GM18870 (cell line): ENCODE data around the gene CELF2.
A peak's percentile ranks its signal among the peaks of the same experiment; 100 is the strongest.
"Not testable (repeated sequence)": the region's sequence is repeated elsewhere in the genome, so short reads cannot be mapped to it uniquely, and the experiment has no call there.

ENCODE experiments used
- ATAC-seq: cut with Tn5 transposase; IDR thresholded peaks from one replicate; pipeline ENCODE4 v1.9.1; 2021; ENCODE audit warnings: moderate library complexity; ENCODE audit not compliant: unreplicated experiment

Gene CELF2

DNA sequence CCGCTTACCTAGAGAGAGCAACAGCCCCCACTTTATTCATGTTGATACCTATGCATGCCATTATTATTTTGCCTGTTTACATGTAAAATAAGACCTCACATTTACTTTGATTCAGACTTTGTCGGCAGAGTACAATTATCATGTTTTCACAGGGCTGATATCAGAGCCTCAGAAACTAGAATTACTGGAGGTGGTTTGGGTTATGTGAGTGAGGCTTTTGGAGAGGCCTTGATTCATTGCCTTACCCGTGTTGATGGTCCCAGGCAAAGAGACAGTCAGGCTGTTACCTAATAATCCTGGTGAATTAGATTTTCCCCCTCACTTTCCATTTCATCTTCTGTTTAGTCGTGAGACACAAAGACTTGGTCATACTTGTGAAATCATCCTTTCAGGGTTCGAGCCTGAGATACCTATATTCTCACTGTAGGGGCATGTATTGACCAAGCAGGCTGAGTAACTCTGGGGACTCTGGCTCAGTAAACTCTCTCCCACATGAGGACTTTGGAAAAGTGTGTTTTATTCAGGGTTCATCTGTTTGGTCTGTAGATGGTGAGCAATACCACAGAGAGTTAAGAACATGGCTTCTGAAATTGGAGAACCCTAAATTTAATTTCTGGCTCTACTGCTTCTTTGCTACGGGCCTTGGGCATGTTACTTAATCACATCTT is 150.9 kb downstream of the CELF2 start:
- no peak for ATAC-seq

DNA sequence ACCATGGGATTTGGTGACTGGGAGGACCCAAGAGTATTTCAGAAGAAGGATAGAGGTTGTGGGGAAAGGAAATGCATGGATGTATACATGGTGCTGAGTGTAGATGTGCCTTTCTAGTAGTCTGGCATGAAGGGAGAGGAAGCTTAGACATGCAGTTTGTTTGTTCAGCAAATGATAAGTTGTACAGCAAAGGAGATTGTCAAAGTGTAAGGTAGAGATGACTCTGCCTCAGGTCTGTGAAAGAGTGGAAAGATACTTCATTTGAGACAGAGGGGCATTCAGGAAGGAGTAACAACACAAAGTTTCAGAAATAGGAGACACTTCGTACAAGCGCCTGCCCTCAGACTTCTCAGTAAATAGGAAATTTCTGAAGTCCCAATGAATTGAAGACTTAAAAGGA is 152.3 kb downstream of the CELF2 start:
- ATAC-seq = no peak

DNA sequence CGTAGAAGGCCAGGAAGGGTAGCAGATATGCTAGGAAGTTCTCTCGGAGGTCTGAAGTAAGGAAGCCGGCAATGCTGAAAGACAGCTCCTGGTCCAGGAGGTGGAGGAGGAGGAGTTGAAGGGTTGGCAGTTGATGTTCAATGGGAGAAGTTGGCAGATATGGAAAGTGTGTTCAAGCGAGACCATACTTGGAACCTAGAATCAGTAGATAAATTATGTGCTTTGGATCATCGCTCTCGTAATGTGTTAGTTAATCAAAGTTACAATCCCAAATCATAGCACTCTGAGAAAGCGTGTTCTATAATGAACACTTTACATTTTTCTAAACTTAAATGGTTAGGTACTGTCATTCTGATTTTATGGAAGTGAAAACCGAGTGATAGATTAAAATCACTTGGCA is 152.9 kb downstream of the CELF2 start:
- no peak for ATAC-seq

DNA sequence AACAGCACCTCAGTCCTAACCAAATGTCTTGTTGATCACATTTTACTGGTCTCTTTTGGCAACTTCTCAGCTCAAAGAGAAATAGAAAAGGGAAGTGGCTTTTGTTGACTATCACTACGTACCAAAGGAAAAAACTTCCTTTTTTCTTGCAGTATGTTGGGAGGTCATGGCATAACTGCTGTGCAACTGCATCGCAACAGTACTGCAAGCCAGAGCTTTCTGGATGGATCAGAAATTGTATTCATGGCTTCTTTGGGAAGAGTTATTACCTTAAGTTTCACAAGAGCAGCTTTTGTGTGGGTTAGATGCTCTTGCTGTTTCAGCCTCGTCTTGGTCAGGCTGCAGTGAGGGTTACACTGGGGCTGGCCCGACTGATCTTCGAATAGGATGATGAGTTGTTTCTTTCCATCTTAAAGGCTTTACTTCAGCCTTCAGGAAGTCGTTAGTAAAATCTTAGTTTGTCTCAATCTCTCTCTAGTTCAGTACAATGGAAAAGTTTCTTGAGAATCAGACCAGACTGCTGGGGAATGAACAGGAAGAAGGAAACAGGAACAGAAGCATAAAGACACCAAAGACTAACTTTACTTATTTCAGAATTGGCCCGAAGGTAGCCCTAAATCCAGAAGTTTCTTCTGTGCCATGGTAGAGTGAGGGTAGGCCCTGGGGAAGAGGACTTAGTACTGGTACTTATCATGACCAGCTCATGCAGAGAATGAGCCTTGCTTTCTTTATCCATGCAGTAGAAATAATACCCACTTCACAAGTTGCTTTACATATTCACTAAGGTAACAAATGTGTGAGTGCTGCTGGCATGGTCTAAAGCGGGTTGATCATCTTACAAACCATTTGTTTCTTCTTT is 153.6 kb downstream of the CELF2 start:
- ATAC-seq = peak; percentile 40

DNA sequence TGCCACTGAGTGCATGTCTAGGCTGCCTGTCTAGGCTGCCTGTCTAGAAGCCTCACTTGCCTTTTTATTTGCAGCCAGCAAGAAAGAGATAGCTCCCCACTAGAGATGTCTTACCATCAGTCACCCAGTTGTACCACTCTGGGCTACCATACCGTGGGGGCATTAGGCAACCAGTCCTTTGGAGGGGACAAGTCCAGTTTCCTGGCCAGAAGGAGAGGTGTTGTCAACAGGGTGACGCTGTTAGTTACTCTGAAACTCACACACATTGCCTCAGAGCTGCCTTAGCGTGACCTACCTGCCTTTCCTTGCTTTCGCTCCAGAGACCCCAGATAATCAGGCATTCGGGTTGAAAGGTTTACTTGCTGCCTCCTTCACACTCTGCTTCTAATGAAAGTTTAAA is 155.4 kb downstream of the CELF2 start:
- no peak for ATAC-seq

DNA sequence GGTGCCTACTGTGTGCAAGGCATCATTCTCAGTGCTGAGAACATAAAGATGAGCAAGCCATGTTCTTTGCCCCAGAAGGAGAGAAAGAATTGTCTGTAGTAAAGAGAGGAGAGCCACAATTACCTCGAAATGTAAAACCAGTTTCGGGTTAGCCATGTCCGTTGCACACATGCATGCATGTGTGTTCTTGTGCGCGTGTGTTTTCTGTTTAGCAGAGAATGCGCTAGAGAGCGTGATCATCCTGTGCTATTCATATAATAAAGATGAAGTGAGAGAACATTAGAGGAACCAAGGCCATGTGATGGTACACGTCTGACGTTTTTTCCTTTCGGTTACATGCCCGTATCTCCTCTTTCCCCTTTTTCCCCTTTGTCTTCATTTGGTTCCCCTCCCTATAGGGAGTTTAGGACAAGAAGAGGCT is 158.2 kb downstream of the CELF2 start:
- ATAC-seq = peak; percentile 35

DNA sequence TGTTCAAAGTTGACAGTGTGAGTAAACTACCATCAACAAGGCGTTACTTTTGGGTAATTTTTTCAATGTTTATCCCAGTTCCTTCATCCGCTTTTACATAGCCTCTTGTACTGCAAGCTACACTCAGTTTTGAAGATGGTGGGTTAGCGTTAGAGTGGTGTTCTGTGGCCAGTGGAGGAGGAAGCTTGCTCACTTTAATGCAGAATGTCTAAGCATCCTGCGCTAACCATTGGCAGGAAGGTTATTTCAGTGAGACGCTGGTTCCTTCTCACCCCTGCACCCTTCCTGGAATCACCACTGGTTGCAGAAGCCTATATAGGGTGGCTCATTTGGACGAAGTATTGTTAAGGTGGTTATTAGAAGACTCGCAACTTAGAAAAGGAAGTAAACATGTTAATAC is 159.1 kb downstream of the CELF2 start:
- no peak for ATAC-seq

DNA sequence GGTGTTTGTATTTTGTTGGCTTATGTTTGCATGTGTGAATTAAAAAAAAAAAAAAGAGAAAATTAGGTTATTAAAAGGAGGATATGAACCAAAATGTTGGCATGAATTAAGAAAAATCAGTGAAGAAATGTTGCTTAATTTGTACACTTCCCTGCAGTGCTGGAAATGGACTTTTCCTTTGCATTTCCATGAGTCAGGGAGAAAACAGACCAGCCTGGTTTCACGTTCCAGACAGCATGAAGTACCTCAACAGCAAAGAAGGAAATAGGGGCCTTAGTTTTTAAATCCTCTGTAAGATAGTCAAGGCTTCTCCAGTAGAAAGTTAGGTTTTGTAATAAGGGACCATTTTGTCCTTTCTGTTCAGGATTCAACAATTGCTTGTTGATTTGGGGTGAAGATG is 159.7 kb downstream of the CELF2 start:
- no peak for ATAC-seq

DNA sequence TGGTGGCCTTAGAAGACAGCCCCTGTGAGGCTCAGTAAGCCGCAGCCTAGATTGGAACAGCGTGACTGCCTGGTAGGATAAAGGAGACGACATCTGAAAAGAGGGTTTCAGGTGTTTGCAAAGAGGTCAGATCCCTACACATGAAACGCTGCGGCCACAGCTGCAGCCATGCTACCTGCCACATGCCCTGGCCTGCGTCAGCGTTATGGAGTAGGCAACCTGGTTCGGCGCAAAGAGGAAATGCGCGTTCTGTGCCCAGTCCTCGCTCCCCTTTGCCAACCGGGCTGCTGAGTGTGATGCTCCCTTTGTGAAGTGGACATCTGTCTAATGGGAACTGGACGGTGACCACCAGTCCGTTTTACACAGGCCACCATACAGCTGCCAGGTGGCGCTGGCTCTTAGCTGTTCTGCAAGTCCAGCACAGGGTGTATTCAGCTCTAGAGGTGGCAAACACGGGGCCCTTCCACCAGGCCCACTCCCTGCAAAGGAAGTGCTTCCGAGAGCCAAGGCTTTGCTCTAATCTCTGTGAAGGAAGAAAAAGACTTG is 160.3 kb downstream of the CELF2 start:
- ATAC-seq = no peak

DNA sequence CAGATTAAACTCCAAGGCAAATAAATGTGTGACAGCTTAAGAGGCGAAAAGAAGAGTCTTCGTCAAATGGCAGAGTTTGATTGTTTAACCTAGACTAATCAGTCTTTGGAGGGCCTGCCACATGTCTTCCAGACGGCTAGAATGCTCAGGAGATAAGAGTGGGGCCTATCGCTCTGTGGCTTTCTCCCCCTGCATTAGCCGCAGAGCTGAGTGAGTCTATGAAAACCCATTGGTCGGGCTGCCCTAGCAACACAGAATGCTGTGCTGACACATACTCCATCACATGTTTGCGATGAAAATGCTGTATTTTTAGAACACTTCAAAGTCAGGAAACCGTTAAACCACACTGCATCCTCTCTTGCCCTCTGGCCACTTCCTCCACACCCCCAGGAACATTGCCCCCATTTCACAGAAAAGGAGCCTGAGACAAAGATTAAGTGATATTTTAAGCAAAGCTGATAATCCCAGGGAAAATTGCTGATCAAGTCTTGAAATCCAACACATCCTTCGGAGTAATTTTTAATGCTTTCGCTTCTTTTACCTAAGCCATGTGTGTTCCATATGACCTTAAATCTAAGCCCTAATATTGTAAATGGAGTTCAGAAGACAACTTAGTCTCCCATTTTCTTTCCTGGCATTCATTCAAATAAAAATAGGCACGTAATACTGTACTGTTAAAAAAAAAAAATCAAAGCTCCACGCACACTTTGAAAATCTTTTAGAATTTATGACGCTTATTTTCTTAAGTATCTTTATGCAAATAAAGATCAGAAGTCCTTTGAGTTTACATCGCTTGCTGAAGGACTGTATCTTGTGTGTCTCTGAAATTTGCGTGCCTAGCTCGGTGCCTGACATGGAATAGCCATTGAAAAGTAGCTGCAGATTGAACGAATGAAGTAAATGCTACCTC is 161.2 kb downstream of the CELF2 start:
- ATAC-seq = peak; percentile 79

DNA sequence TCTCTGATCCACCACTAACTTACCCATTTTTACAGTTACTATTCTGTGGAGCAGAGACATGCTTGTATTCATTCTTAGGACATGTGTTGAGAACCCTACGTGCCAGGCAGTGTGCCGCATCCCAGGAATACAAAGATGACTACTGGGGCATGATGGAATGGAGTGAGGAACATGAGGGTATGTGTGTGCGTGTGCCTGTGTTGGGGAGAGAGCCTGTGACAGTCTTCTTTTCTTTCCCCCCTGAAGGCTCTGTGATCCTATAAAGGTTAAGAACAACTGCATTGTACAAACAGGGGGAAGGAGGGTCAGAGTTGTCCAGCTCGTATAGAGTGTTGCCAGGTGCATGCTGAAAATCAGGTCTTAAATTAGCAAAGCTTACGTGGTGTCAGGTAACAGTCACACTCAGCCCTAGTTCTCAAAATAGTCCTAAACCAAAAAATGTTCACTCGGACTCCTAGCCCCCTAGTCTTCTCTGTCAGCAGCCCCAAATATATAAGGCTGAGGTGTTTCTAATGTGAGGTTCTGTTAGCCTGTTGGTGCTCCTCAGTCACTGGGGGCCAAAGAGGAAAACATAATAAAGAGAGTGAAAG is 161.9 kb downstream of the CELF2 start:
- ATAC-seq = no peak

DNA sequence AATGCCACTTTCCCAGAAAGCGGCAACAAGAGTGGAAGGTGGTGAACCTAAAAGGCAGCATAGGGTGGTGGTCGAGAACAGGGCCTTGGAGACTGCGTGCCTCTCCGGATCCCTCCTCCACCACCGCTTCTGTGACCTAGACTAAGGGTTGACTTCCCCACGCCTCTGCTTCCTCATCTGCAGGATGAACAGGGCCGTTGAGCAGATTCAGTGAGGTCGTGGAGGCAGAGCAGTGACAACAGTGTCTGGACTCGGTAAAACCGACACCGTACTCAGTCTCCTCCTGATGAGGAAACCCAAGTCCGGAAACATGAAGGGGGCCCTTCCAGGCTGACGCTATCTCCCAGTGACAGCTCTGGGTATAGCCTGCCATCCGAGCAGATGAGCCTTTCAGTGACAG is 162.6 kb downstream of the CELF2 start:
- ATAC-seq = no peak

DNA sequence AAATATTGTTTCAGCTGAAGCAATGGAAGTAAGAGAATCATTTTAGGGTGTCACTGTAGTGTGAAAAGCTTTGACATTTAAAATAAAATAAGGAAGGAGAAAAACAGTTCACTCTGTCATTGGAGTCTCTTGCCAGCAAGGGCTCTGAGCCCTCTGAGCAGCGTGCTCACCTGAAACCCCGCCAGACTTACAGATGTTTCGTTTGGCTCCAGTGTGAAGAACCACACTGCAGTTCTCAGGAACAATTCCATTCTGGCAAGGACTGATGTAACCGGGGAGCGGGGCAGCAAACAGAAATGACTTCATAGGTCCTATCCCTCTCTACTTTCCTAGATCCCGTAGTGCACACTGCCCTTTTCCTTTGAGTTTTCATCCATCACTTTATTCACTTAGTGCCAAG is 164.3 kb downstream of the CELF2 start:
- no peak for ATAC-seq

DNA sequence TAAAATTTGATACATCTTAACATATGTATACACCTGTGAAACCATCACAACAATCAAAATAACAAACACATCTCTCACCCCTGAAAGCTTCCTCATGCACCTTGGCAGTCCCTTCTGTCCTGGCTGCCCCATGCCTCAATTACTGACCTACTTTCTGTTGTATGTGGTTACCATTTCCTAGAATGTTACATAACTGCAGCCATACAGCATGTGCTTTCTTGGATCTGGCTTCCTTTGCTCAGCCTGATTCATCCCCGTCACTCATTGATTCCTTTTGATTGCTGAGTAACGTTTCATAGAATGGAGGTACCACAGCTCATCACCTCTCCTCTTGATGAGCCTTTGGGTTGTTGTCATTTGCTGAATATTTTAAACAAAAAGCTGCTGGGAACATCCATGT is 165.3 kb downstream of the CELF2 start:
- ATAC-seq = no peak

DNA sequence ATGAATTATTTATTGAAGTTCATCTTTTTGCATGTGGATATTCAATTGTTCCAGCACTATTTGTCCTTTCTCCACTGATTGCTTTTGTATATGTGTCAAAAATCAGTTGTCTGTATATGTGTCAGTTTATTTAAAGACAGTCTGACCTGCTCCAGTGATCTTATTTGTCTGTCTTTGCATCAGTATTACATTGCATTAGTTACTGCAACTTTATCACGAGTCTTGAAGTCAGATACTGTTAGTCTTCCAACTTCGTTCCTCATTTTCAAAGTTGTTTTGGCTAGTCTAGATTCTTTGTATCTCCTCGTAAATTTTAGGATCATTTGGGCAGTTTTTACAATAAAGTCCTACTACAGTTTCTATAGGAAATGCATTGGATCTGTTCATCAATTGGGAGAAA is 166.4 kb downstream of the CELF2 start:
- no peak for ATAC-seq

DNA sequence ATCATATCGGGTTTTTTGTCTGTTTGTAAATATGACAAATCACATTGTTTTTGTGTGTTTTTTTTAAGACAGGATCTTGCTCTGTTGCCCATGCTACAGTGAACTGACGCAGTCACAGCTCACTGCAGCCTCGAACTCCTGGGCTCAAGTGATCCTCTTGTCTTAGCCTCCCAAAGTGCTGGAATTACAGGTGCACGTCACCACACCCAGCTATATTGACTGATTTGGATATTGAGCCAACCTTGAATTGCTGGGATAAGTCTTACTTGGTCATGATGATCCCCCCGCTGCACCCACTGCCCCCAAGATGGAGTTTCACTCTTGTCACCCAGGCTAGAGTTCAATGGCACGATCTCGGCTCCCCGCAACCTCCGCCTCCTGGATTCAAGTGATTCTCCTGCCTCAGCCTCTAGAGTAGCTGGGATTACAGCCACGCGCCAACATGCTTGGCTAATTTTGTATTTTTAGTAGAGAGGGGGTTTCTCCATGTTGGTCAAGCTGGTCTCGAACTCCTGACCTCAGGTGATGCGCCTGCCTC is 167.5 kb downstream of the CELF2 start:
- ATAC-seq = not testable (repeated sequence)

DNA sequence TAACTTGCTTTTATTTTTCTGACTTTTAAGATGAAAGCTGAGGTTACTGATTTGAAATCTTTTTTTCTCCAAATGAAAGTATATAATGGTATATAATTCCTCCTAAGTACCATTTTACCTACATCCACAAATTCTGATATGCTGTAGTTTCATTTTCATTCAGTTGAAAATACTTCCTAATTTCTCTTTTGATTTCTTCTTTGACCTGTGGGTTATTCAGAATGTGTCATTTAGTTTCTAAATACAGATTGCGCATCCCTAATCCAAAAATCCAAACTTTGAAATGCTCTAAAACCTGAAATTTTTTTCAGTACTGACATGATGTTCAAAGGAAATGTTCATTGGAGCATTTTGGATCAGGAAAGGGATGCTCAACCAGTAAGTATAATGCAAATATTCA is 168.7 kb downstream of the CELF2 start:
- ATAC-seq = no peak

DNA sequence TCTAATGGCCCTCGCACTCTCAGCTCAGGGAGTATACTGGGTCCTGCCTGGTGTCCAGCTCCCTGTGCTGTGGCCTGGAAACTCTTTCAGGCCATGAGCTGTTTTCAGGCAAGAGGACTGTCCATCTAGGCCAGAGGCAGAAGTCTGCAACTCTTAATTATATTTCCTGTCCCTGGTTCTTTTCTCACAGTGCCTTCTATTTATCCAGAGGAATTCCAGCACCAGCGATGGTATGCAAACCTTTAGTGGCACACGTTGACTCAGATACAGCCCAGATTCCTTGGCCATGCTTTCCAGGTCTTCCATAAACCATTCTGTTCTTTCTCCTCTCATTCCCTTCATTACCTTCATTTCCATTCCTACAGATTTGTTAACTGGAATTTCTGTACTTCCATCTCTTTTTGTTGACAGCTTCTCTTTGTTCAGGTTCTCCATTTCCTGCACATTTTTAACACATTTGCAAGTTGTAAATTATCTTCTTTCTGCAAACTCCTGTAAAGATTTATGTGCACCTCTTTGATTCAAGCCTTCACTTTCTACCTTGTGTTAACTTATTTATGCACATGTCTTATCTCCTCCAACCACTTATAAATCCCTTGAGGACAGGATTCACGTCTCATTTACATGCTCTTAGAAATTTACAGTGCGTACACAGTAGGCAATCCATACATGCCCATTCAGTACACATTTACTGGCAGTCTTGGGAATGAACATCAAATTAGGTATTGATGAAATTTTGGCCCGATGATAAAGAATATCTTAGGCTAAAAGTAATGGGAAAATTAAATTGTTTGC is 172.1 kb downstream of the CELF2 start:
- ATAC-seq = no peak

DNA sequence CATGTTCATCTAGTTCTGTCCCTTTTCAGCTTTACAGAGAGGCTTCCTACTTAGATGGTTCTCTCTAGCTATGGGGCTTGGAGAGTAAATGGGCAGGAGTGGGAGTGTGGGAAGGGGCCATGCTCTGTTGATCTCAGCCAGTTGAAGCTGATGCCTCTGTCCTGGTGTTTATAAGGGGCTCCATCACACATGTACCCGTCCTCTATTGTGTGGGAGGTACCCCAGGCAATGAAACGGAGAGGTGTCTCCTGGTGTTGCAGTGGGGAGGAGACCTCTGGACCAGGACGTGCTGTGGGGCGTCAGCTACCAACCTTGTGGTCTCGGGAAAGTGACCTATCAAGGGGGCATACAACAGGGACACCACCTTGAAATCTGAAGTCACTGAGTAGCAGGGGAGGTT is 173.5 kb downstream of the CELF2 start:
- no peak for ATAC-seq

DNA sequence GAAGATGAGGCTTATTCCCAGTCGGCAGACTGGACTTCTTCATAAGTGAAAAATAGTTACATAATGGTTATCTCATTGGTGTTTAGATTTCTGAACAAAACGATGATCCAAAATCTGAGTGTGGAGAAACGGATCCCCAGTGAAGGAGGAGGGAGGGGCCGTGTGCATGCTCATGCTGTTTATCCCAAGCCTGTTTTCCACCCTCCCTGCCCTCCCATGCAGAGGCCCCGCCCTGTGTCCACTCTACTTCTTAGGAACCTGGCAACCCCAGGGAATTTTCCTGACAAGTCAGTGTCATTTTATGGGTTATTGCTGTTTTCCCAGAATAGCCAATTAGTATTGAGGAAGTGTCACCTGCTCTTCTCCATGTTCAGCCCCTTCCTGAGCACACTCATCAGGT is 174.0 kb downstream of the CELF2 start:
- no peak for ATAC-seq
